ENCODE measurements around the gene HSPBP1.

The HSPBP1 gene

DNA sequence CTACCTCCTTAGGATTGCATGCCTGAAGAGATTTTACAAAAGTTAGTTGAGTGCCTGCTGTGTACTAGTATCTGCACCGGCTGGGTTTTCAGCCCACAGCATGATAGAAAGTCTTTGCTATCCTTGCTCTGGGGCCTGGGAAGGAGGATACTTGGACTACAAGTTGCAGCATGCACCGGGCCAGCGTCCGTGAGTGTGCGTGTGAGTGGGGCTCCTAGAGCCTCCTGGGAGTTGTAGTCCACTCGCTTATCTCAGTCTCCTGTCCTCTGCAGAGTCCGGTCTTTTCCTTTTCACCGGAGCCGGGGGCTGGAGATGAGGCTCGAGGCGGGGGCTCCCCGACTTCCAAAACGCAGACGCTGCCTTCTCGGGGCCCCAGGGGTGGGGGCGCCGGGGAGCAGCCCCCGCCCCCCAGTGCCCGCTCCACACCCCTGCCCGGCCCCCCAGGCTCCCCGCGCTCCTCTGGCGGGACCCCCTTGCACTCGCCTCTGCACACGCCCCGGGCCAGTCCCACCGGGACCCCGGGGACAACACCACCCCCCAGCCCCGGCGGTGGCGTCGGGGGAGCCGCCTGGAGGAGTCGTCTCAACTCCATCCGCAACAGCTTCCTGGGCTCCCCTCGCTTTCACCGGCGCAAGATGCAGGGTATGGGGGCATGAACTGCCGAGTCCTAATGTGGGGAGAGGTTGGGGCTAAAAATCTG, 24.5 kb upstream of the HSPBP1 start:
- peak; percentile 21 for FAIRE-seq

- no peak for FAIRE-seq
Observed at GRCh38 chr19:55303477-55303876, 23.6 kb upstream of the HSPBP1 start.

DNA sequence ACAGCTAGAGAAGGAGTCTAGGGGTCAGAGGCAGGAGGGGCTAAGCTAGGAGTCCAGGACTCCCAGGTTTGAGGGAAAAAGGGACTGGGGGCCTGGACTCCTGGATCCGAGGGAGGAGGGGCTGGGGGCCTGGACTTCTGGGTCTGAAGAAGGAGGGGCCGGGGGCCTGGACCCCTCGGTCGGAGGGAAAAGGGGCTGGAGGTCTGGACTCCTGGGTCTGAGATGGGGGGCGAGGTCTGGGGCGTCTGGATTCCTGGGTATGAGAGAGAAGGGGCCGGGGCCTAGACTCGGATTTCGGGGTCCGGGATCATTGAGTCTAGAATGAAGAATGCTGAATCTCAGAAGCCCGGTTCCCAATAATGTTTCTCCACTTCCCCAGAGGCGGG, 22.4 kb upstream of the HSPBP1 start:
- FAIRE-seq: no peak

GRCh38 chr19:55301459-55302317, 21.8 kb upstream of the HSPBP1 start:
- no peak for FAIRE-seq

- no peak for FAIRE-seq
Observed at GRCh38 chr19:55300886-55301458, 21.1 kb upstream of the HSPBP1 start.

DNA sequence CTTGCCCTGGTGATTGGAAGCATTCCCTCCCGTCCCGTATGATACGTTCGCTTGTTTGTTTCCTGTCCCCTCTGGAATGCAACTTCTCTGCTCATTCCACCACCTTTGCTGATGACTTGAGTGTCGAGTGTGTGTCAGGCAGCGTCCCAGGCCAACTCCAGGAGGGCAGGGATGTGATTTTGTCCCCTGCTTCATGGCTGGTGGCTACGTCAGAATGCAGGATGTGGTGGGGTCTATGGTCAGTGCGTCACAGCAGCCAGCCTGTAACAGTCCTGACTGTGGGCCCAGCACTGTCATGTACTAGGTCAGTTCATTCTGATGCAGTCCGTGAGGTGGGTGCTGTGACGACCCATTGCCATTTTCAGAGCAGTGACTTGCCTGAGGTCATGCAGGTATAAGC, 20.1 kb upstream of the HSPBP1 start:
- FAIRE-seq: no peak

- FAIRE-seq: no peak
Observed at GRCh38 chr19:55297267-55297666, 17.4 kb upstream of the HSPBP1 start.

DNA sequence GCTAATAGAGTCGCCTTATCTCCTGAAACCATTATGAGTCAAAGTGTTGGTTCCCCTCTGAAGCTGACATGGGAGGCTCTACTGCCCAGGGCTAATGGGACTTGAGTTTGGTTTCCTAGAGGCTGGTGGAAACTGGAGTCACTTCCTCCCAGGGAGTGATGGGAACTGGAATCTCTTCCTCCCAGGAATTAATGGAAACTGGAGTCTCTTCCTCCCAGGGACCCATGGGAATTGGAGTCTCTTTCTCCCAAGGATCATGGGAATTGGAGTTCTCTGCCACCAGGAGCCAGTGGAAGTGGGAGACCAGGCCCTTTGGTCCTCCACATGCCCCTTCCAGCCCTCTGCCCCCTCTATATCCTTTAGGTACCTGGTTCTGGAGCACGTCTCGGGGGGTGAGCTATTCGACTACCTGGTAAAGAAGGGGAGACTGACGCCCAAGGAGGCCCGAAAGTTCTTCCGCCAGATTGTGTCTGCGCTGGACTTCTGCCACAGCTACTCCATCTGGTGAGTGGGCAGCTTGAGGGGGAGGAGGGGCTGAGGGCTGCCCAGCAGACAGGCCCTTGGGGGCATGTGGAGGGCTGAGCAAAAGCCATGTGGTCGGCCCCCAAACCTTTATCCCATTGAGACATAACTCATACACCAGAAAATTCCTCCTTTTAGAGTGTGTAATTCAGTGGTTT, 9.3 kb upstream of the HSPBP1 start:
- FAIRE-seq: peak; percentile 92

DNA sequence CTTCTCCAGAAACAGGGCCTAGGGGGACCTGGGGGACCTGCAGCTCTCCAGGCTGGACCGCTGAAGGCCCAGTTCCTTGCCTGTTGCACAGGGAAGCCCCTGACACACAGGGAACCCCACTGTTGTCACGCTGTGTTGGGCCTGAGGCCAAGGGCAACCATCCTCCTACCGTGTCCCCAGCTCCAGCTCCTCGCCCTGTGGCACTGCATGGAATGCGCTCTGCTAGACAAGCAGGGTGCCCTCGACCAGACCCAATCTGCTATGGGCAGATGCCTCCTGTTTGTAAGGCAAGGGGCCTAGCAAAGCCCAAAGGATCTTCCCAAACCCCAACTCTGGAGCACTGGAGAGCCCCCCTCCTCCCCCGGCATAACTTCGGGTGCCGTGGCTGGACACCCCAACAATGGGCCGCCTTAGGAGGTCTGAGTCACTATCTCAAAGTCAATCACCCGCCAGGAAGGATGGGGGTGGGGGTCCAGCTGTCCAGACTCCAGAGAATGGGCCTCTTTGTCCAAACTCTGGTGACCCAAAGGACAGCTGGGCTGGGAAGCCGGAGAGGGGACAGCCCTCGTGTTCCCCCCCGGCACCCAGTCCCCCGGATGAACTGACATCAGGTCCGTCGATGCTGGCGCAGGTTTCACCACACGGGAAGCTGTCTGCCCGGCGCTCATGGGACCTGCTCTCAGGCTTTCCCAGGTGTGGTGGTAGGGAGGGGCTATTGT, 7.6 kb upstream of the HSPBP1 start:
- no peak for FAIRE-seq

DNA sequence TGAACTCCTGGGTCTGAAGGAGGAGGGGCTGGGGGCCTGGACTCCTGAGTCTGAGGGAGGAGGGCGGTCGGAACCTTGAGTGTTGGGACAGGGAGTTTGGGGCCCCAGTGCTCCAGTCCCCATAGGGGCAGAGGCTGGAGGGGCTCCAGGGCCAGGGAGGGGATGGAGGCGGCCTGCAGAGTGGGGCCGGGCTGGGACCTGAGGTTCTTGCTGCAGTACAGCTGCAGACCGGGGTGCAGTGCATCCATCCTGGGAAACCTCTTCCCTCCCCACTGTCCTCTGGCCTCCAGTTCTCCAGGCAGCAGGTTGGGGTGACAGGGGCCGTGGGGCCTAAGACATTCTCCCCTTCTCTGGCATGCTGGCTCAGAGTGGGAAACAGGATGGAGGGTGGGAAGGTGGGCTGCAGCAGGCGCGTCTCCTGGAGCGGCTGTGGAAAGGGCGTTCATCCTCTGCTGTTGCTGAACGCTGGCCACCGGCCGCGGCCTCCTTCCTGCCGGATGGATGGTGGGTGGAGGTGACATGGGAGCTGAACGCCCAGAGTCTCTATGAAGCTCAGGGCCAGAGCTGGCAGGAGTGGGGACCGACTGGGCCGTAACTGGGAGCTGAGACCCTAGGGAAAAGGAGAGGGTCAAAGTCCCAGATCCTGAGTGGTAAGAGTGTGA, 5.5 kb upstream of the HSPBP1 start:
- no peak for FAIRE-seq

DNA sequence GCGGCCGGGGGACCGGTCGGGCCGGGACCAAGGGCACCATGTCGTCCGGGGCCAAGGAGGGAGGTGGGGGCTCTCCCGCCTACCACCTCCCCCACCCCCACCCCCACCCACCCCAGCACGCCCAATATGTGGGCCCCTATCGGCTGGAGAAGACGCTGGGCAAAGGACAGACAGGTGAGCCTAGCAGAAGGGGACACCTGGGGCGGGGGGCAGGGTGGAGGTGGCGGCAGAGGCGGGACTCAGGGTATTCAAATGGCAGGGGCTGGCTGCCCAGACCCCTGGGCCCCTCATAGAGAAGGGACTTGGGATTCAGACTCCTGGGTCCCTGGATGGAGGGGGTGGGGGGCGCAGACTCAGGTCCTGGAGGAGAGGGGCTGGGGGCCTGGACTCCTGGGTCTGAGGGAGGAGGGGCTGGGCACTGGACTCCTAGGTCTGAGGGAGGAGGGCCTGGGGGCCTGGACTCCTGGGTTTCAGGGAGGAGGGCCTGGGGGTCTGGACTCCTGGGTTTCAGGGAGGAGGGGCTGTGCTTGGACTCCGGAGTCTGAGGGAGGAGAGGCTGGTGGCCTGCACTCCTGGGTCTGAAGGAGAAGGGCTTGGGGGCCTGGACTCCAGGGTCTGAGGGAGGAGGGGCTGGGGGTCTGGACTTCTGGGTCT, 4.6 kb upstream of the HSPBP1 start:
- FAIRE-seq: no peak

GRCh38 chr19:55283548-55284377, 3.9 kb upstream of the HSPBP1 start, which contains the start of gene BRSK1:
TSS of gene BRSK1 (plus strand) at chr19:55283997. CDS start at chr19:55284443, 446 bp downstream.
- FAIRE-seq: no peak

DNA sequence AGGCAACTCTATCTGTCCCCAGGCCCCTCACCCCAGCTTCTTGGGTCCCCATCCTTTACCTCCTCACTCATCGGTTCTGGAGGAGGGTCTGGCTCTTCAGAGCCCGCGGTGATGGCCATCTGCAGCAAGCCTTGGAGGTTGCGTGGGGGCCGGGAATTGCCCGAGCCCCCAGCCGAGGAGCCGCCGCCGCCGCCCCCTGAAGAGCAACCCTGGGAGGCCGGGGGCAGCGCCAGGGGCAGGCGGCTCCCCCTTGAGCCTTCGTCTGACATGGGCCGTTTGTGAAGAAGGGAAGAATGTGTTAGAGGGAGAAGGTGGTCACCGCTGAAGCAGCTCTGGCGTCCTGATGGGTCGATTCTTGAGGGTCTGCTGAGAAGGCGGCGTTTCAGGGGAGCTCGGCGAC, 570 bp downstream of the HSPBP1 start:
- FAIRE-seq: no peak

- no peak for FAIRE-seq
Observed at GRCh38 chr19:55278391-55279135, 1.3 kb downstream of the HSPBP1 start.

GRCh38 chr19:55277494-55277893, 2.4 kb downstream of the HSPBP1 start:
- no peak for FAIRE-seq

DNA sequence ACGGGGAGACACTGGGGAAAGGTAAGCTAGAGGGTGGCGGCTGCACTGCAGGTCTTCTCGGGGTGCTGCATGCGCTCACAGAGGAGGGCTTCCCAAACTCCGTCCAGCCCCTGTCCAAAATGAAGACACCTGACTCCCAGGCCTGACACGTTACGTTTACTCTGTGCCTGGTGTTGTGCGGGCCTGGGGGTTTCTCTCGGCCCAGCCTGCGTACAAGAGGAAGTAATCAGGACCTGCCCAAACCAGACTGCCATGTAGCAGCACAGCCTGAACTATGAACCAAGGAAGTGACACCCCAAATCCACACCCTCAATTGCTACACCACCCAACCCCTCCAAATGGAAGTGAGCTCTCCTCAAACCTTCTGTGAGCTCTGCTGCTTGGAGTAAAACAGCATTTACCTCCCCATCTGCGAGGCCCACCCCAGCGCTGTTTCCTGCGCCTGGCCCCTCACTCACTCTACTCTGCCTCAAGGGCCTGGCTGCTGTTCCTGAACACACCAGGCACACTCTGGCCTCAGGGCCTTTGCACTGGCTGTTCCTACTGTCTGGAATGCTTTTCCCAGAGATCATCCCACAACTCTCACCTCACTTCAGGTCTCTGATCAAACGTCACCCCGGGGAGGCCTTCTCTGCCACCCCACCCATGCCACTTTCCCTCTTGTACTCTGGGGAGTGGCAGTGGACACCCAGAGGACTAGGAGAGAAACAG, 3.0 kb downstream of the HSPBP1 start:
- FAIRE-seq: no peak

GRCh38 chr19:55275851-55276719, 3.8 kb downstream of the HSPBP1 start:
- FAIRE-seq: no peak
